NT2/D1 (cell line): ENCODE measurements around the gene PPP3CA.

Source experiments
- DNase-seq: peaks from one replicate; pipeline ENCODE4 v3.0.0-alpha.2; 2011; ENCODE audit warnings: low read depth, low spot score
- H3K27me3 ChIP-seq: 2 replicates; pipeline ENCODE4 v1.6.0; 2011; ENCODE audit warnings: mild to moderate bottlenecking; ENCODE audit not compliant: insufficient read length, insufficient read depth
- H3K36me3 ChIP-seq: 2 replicates; pipeline ENCODE4 v1.6.1; 2011; ENCODE audit warnings: mild to moderate bottlenecking, low read length, mixed read lengths; ENCODE audit not compliant: insufficient read depth, insufficient read length
- H3K4me1 ChIP-seq: 2 replicates; pipeline ENCODE4 v1.5.1; 2011; ENCODE audit not compliant: insufficient read depth, insufficient read length
- H3K4me3 ChIP-seq: 2 replicates; pipeline ENCODE4 v1.5.1; 2011; ENCODE audit warnings: low read depth; ENCODE audit not compliant: insufficient read length
- H3K9ac ChIP-seq: 2 replicates; pipeline ENCODE4 v1.6.0; 2011; ENCODE audit warnings: low read depth; ENCODE audit not compliant: insufficient read length
- H3K9me3 ChIP-seq: 2 replicates; pipeline ENCODE4 v1.5.1; 2011; ENCODE audit warnings: mild to moderate bottlenecking, low read length; ENCODE audit not compliant: insufficient read depth
- SUZ12 ChIP-seq: IDR thresholded peaks from 2 replicates; pipeline ENCODE4 v1.6.1; 2011; ENCODE audit not compliant: insufficient read length, insufficient read depth; ENCODE audit errors: extremely low read depth
- YY1 ChIP-seq: IDR thresholded peaks from 2 replicates; pipeline ENCODE4 v1.6.1; 2011; ENCODE audit not compliant: insufficient read length, insufficient read depth
- ZNF274 ChIP-seq: IDR thresholded peaks from 2 replicates; pipeline ENCODE4 v1.6.1; 2011; ENCODE audit warnings: mild to moderate bottlenecking, low read depth, low read length

PPP3CA gene

GRCh38 chr4:101123231-101123630 lies 224.1 kb downstream of the PPP3CA start:
- H3K27me3 ChIP-seq, result no peaks in the 10 kb centered on the region
- no peak for DNase-seq
- no peak overlapping the region for H3K4me3 ChIP-seq
- H3K36me3 ChIP-seq, result no peaks in the 10 kb centered on the region
- no peak for TF ChIP-seq SUZ12
- no peak for TF ChIP-seq YY1
- TF ChIP-seq ZNF274, result no peak
- H3K9me3 ChIP-seq, result no peaks in the 10 kb centered on the region
- H3K9ac ChIP-seq, result no peak overlapping the region
- no peaks in the 10 kb centered on the region for H3K4me1 ChIP-seq

DNA sequence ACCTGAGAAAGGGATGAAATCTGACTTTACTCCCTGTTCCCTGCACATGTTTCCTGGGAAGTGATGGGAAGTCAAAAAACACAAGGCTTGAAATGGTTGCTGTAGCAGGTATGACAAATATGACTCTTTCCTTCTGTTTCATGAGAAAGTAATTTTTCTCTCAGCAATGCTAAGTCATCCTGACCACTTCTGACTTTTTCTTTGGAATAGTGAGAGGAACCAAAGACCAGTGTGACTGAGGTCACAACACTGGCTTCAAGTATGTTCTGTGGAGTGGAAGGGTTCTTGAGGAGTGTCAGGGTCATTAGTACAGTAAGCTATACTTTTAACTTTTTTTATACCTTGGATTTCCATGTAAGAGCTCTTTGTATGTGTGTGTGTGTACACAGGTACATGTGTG lies 225.3 kb downstream of the PPP3CA start:
- DNase-seq, result no peak
- no peak overlapping the region for H3K4me3 ChIP-seq
- H3K27me3 ChIP-seq, result no peaks in the 10 kb centered on the region
- H3K36me3 ChIP-seq, result no peaks in the 10 kb centered on the region
- no peak overlapping the region for H3K9ac ChIP-seq
- TF ChIP-seq YY1 (no peak), SUZ12 (no peak)
- H3K9me3 ChIP-seq, result no peaks in the 10 kb centered on the region
- H3K4me1 ChIP-seq, result no peaks in the 10 kb centered on the region

GRCh38 chr4:101119141-101119540 lies 228.2 kb downstream of the PPP3CA start:
- no peaks in the 10 kb centered on the region for H3K36me3 ChIP-seq
- H3K27me3 ChIP-seq, result no peaks in the 10 kb centered on the region
- H3K9ac ChIP-seq, result no peak overlapping the region
- H3K4me1 ChIP-seq, result no peaks in the 10 kb centered on the region
- H3K4me3 ChIP-seq, result no peak overlapping the region
- no peak for TF ChIP-seq ZNF274
- TF ChIP-seq YY1, result no peak
- no peak for TF ChIP-seq SUZ12
- no peaks in the 10 kb centered on the region for H3K9me3 ChIP-seq
- DNase-seq, result no peak

DNA sequence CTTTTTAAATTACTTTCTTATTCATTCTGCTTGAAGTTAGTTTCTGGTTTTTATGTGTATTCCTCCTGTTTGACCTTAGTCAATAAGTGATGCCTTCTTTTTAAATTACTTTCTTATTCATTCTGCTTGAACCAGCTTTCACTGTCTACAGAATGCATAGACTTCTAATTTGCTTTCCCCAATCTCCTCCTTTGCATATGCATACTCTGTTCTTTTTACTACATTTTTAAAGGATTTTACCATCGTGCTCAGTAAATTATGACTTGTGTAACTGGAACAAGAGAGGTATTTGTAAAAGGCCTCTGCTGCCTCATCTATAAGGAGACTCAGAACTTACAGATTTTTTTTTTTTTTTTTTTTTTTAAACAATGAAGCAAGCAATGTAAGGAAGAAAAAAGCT lies 228.7 kb downstream of the PPP3CA start:
- Histone ChIP-seq H3K9me3 (no peaks in the 10 kb centered on the region), H3K36me3 (no peaks in the 10 kb centered on the region), H3K4me1 (no peaks in the 10 kb centered on the region), H3K27me3 (no peaks in the 10 kb centered on the region), H3K9ac (no peak overlapping the region), H3K4me3 (no peak overlapping the region)
- no peak for DNase-seq
- TF ChIP-seq SUZ12 (no peak), YY1 (no peak), ZNF274 (no peak)

DNA sequence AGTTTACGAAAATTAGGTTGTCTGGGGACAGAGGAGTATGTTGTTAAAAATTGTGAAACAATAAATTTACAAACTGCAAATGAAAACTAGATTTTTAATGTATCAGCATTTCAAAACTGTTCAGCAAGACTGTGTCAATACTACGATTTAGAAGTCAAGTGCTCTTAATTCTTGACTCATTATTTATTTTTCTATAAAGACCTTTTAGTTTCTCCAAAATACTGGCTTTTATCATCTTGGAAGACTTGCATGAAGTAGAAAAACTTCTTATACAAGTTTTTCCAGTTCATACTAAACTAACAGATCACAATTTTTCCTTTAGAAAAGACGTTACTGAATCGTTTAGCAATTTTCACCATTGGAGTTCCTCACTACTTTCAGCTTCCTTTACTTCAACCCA lies 231.4 kb downstream of the PPP3CA start:
- H3K9me3 ChIP-seq, result no peaks in the 10 kb centered on the region
- H3K27me3 ChIP-seq, result no peaks in the 10 kb centered on the region
- TF ChIP-seq SUZ12 (no peak), ZNF274 (no peak), YY1 (no peak)
- no peaks in the 10 kb centered on the region for H3K36me3 ChIP-seq
- no peak overlapping the region for H3K4me3 ChIP-seq
- H3K4me1 ChIP-seq, result no peaks in the 10 kb centered on the region
- H3K9ac ChIP-seq, result no peak overlapping the region
- DNase-seq, result no peak

DNA sequence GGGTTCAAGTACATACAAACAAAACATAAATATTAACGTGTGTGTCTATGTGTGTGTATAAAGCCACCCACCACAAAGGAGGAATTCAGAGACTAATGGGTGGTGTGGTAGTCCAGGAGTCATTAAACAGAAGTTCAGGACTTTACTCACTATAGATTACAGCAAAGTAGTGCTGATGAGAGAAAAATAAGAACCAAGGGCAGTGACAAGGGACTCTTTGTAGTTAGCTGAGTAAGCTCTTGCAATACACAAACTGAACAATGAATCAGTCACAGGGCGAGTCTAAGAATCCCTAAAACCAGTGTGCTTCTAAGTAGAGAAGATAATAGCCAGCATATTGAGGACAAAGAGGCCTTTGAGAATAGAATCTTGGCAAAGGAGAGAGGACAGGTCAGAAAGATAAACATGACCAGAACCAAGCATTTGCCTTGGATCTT lies 232.4 kb downstream of the PPP3CA start:
- DNase-seq, result peak; percentile 15
- Histone ChIP-seq H3K36me3 (no peaks in the 10 kb centered on the region), H3K9me3 (no peaks in the 10 kb centered on the region), H3K27me3 (no peaks in the 10 kb centered on the region), H3K4me1 (no peaks in the 10 kb centered on the region), H3K9ac (no peak overlapping the region), H3K4me3 (no peak overlapping the region)
- TF ChIP-seq YY1 (no peak), SUZ12 (no peak), ZNF274 (no peak)

DNA sequence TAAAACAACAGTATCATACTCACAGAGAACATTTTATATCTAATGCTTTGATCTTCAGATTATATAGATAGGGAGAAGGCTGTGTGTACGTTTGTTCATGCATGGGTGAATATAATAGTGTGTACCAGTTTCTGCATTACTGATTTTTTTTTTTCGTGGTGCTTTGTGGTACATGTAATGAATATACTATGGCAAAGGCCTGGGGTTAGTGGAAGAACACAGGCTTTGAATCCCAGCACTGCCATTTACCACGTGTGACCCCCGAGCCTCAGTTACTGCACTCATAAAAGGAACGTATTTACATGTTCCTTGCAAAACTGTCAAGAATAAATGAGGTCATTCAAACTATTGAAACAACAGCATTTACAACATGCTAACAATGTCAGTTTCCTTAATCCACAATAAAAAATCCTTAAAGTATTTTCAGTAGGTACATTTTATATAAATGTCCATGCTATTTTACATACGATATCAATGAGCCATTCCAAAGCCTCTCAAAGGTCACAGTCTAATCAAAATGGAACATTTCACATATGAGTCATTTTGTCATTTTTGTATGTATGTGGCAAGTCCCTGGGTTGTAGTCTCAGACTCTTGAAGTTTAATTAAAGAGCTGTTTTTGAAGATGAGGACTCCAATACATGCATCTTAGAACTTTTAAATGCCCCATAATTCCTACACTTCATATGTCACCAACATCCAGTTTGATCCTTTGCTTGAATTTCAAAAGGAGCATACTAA lies 242.8 kb downstream of the PPP3CA start:
- Histone ChIP-seq H3K4me3 (no peak overlapping the region), H3K27me3 (no peaks in the 10 kb centered on the region), H3K9ac (no peak overlapping the region), H3K4me1 (no peaks in the 10 kb centered on the region), H3K9me3 (no peaks in the 10 kb centered on the region), H3K36me3 (no peaks in the 10 kb centered on the region)
- TF ChIP-seq YY1 (no peak), ZNF274 (no peak), SUZ12 (no peak)
- no peak for DNase-seq
